ENCODE data around the gene ADH1B. TPM values are rescaled to one million over a fixed set of nuclear protein-coding genes. Genes with fewer than 3 reads are reported as not detected.

The ADH1B gene
- total RNA-seq, 1 experiment from 2014 or later: 0.98 TPM

DNA sequence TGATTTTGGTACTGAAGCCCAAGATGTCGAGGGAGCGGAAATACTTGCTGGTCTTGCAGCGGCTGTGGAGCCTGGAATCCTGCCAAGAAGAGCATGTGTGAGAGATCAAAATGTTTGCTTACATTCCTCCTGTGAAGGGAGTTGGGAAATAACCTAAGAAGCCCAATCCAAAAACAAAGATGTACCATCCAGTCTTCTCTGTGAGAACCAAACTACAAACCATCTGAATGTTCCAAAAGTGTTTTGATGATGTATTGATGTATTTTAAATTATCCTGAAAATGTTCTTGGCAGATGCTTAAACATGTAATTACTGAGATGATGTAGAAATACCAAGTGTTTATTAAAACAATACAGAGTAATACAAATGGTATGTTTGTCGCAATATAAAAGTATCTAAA, 20.3 kb downstream of the ADH1B start:
- H3K27ac ChIP-seq (ENCODE audit: low read length): no peak overlapping the region
- DNase-seq (ENCODE audit: low read depth, low spot score) (no peak), ATAC-seq (no peak)
- TF ChIP-seq, protein P1, sequence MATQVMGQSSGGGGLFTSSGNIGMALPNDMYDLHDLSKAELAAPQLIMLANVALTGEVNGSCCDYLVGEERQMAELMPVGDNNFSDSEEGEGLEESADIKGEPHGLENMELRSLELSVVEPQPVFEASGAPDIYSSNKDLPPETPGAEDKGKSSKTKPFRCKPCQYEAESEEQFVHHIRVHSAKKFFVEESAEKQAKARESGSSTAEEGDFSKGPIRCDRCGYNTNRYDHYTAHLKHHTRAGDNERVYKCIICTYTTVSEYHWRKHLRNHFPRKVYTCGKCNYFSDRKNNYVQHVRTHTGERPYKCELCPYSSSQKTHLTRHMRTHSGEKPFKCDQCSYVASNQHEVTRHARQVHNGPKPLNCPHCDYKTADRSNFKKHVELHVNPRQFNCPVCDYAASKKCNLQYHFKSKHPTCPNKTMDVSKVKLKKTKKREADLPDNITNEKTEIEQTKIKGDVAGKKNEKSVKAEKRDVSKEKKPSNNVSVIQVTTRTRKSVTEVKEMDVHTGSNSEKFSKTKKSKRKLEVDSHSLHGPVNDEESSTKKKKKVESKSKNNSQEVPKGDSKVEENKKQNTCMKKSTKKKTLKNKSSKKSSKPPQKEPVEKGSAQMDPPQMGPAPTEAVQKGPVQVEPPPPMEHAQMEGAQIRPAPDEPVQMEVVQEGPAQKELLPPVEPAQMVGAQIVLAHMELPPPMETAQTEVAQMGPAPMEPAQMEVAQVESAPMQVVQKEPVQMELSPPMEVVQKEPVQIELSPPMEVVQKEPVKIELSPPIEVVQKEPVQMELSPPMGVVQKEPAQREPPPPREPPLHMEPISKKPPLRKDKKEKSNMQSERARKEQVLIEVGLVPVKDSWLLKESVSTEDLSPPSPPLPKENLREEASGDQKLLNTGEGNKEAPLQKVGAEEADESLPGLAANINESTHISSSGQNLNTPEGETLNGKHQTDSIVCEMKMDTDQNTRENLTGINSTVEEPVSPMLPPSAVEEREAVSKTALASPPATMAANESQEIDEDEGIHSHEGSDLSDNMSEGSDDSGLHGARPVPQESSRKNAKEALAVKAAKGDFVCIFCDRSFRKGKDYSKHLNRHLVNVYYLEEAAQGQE (IDR thresholded peaks at IDR 0.05; ENCODE audit: insufficient read depth in 1 of 2, low read depth in 2 of 2, low read length in 1 of 2): no peak
- TF ChIP-seq, protein P2, sequence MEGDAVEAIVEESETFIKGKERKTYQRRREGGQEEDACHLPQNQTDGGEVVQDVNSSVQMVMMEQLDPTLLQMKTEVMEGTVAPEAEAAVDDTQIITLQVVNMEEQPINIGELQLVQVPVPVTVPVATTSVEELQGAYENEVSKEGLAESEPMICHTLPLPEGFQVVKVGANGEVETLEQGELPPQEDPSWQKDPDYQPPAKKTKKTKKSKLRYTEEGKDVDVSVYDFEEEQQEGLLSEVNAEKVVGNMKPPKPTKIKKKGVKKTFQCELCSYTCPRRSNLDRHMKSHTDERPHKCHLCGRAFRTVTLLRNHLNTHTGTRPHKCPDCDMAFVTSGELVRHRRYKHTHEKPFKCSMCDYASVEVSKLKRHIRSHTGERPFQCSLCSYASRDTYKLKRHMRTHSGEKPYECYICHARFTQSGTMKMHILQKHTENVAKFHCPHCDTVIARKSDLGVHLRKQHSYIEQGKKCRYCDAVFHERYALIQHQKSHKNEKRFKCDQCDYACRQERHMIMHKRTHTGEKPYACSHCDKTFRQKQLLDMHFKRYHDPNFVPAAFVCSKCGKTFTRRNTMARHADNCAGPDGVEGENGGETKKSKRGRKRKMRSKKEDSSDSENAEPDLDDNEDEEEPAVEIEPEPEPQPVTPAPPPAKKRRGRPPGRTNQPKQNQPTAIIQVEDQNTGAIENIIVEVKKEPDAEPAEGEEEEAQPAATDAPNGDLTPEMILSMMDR (IDR thresholded peaks at IDR 0.05): no peak
- intact Hi-C loops (cut with micrococcal nuclease; ENCODE audit: unreplicated experiment): no loop called here
- H3K27me3 ChIP-seq (ENCODE audit: control insufficient read depth, insufficient read depth, low read length): no peaks in the 10 kb centered on the region
- H3K9me3 ChIP-seq (ENCODE audit: control insufficient read depth, insufficient read depth, low read depth, low read length): no peaks in the 10 kb centered on the region
- POLR2A ChIA-PET: no interaction called here
- BruUV-seq (replicated peaks): no TSS peak
- H3K36me3 ChIP-seq (ENCODE audit: control insufficient read depth, insufficient read depth, low read length): no peaks in the 10 kb centered on the region
- H3K4me3 ChIP-seq (ENCODE audit: low read depth in 2 of 2, low read length in 2 of 2): no peak overlapping the region
- in situ Hi-C loops (cut with HindIII; ENCODE audit: low pct_unique_long_range_greater_than_20kb, low sequenced_read_pairs): no loop called here
- CTCF ChIA-PET: no interaction called here
- no peaks in the 10 kb centered on the region for H3K4me1 ChIP-seq (ENCODE audit: control insufficient read depth, insufficient read depth, low read length)

DNA sequence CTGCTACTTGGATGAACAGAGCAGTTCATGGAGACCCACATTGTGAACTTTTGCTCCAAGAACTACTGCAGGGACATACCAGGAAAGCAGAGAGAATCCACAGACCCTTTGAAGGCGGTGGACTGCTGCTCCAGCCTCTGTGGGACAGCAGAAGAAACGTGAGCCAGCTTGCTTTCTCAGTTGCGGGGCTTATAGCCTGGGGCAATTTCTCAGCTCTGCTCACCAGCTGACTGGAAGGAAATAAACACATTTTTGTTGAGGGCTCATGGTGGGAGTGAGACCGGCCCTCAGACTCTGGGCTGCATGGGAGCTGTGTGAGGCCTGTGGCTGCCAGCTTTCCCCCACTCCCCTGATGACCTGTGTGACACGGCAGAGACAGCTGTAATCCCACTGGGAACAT, 27.8 kb downstream of the ADH1B start:
- Histone ChIP-seq H3K9me3 (ENCODE audit: control insufficient read depth, insufficient read depth, low read depth, low read length) (no peaks in the 10 kb centered on the region), H3K36me3 (ENCODE audit: control insufficient read depth, insufficient read depth, low read length) (no peaks in the 10 kb centered on the region), H3K4me3 (ENCODE audit: low read depth in 2 of 2, low read length in 2 of 2) (no peak overlapping the region), H3K4me1 (ENCODE audit: control insufficient read depth, insufficient read depth, low read length) (no peaks in the 10 kb centered on the region), H3K27ac (ENCODE audit: low read length) (no peak overlapping the region), H3K27me3 (ENCODE audit: control insufficient read depth, insufficient read depth, low read length) (no peaks in the 10 kb centered on the region)
- in situ Hi-C loops (cut with HindIII; ENCODE audit: low pct_unique_long_range_greater_than_20kb, low sequenced_read_pairs): no loop called here
- no peak for ATAC-seq
- TF ChIP-seq, protein P1 (IDR thresholded peaks at IDR 0.05; ENCODE audit: insufficient read depth in 1 of 2, low read depth in 2 of 2, low read length in 1 of 2): no peak
- no peak for DNase-seq (ENCODE audit: low read depth, low spot score)
- BruUV-seq (replicated peaks): no TSS peak
- intact Hi-C loops (cut with micrococcal nuclease; ENCODE audit: unreplicated experiment): no loop called here
- ChIA-PET CTCF (no interaction called here), POLR2A (no interaction called here)

All from Panc1 (cell line).